NCI-H446 treated with DMSO at 0.1 percent for 48 hours (cell line): Measurements from ENCODE around the gene TLN1.

ENCODE experiments used
- DNase-seq: peaks from one replicate; lab custom pipeline; 2025; lab: John Stamatoyannopoulos, UW

Gene TLN1

DNA sequence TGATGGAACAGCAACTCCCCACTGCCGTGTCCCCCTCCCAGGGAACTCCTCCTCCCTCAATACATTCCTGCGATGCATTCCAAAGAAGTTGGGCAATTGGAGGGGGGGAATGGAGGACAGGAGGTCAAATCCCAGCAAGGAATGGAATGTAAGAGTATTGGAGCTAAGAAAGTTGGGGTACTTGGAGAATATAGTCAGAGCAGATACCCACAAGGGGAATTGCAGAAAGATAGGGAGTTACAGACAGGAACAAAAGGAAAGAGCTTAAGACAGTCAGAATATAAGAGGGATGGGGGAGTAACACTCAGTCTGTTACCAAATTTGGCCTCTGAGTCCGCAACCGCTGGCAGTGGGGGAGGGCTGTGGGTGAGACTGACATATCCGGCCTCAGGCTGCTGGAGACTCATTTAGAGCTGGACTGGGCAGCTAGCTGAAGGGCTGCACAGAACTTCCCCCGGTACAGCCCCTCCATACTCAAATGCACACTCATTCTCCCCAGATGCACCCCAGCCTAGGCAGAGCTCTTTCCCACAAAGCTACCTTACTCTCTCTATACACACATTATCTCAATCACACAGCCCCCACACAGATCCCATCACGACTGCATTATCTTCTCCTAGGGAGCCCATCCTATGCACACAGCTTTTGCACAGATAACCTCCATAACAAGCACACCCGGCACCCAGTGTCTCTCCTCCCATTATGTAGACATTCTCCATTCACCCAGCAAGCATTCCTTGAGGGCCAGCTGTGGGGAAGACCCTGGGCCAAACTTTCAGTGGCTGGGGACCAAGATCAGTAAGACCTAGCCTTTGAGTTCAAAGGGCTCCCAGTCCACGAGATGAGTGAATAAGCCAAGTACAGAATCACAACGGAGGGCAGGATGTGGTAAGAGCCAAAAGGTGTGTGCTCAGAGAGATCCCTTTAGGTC, 3.7 kb downstream of the TLN1 start:
- DNase-seq = no peak

DNA sequence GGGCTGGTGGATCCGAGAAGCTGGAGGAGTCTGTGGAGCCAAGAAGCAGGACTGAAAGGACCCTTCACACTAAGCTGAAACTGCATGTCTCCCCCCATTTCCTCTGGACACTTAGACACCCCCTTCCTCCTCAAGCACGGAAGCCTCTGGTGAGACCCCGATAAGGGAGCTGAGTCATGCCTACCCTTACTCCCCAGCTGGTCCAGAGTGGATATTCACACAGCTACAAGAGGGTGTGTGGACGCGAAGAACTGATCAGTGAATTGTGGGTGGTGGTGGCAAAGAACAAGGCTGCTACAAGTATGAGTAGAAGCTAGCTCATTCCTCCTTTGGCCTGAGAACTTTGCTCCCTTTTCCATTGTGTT, 4.3 kb downstream of the TLN1 start:
- DNase-seq = no peak

DNA sequence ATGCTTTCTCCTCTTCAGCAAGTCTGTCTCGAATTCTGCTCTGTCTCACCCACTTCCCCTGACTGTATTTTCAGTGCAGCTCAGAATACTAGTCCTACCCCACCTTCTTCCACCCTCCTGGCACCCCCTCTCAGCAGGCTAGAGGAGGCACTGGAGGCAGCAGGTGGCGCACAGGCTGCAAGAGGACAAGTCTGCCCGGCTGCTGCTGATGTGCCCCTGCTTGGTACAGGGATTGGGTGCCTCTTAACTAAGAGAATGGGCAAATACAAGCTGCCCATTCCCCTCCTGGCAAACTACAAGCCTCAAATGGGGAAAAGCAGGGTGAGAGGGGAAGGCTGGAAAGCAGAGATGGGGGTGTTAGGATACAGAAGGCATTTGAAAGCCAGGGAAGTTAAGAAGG, 5.1 kb downstream of the TLN1 start:
- DNase-seq = no peak

DNA sequence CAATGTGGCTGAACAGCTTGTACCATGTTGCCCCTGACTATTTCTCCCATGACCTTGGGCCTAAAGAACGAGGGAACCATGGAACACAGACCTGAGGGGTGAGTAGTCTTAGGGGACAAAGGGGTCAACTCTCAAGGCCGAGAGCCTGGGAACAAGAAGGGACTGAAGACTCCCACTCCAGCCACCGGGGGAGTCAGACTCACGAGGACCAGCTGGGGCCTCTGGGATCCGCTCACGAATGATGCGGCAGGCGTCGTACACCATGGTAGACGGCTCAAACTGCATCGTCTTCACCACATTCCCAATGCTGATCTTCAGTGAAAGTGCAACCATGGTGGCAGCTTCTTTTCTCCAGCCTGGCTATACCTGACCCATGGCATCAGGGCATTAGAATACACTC, 6.6 kb downstream of the TLN1 start:
- DNase-seq = no peak

DNA sequence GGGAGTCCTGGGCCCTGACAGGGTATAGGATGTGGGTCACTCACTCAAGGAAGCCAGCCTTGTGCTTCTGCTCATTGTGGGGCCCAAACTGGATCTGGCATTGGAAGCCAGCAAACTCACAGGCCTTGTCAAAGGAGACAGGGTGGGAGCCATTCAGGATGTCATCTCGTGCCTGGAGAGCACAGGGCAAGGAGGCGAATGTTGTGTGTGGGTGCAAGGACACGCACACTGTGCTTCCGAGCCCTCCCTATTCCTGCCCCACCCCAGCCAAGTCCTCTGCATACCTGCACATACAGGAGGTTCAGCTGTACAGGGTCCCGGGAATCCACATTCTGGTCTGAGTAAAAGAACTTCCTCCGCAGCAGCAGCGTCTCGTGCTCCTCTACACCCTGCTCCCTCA, 8.1 kb downstream of the TLN1 start:
- DNase-seq = no peak

DNA sequence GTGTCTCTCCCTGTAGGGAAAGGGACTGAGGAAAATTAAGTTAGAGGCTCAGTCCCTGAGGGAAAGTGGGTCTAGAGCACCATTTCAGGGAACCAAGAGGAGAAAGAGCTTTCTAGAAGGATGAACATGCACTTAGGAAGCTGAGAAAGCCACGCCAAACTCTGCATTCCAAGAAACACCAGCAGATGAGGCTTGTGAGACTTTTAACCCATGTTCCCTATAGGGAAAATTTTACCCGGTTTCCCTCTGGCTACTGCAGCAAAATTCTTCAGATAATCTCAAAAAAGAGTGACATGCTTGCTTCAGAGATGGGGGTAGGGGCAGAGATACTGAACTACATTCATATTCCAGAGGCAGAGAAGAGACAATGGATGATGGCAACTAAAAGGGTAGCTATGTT, 8.6 kb downstream of the TLN1 start:
- no peak for DNase-seq

DNA sequence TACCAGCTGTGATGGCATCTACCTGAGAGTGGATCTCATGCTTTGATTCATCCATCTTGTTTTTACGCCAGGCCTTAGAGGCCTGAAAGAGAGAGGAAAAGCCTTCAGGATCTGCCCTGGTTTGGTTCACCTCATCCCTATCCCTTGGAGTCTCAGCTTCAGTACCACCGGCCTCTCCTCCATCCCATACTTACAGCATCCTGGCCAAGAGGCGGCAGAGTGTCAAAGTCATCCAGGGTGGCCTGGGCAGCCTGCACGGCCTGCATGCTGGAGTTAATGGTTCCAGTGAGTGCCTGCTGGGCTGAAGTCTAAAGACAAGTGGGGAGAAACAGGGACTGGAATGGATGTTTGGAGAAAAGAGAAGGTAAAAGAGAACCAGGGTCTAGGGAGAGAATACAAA, 12.4 kb downstream of the TLN1 start:
- no peak for DNase-seq

DNA sequence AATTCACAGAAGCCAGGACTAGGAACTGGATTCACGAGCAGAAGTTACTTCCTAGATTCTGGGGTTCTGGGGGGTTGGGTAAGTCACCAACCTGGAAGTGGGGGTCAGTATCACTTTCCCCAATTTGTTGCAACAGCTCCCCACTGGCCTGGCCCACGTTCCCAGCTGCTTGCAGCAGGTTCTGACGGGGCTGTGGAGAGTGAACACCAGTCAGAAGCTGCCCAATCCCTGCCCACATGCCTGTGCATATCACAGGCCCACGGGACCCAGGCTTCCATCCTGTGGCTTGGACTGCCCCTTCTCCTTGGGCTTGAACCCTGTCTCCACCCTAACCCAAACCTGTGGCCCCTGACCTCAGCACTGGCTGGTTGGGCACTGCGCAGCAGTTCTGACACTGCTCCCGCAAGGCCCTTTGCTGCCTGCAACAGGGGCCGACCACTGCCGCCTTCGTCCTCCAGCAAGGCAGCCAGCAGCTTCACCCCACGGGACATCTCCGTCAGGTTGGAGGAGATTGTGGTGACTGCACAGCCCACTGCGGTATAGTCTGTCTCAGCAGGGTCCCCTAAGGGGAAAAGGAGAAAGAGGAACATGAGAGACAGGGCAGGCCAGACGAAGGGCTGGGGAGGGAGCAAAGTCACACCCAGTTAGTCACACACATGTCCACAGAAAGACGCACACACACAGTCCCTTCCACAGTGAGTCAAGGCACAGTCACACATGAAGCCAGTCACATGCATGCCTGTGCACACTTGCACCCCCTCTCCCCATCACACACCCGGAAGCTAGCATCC, 13.1 kb downstream of the TLN1 start:
- DNase-seq = no peak

DNA sequence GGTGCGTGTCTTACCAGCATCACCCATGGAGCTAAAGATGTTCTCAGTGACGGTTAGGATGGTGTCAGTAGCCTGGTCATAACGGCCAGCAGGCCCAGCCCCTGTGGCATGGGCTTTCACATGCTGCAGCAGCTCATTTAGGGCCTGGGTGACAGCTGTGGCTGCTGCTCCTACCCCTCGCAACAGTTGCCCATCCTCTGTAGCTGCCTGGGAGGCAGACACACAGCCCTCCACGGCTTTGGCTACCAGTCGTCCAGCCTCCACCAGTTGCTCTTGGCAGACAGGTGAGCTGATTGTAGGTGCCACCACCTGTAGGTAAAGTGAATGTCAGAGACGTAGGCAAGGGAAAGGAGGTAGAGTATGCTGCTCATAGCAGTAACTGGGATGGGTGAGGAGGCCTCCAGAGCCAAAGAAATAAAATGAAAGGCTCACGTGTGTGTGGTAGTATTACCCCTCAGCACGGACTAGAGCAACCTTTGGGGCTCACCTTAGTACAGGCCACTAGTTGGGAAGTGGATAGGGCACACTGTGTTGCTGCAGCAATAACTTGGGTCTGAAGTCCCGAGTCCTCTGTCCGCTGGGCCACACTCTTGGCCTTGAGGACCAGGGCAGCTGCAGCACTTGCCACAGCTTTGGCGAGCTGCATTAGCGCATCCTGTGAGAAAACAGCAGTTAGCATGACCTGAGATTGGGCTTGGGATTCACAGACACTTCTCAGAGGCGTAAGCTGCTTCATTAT, 14.7 kb downstream of the TLN1 start:
- no peak for DNase-seq

DNA sequence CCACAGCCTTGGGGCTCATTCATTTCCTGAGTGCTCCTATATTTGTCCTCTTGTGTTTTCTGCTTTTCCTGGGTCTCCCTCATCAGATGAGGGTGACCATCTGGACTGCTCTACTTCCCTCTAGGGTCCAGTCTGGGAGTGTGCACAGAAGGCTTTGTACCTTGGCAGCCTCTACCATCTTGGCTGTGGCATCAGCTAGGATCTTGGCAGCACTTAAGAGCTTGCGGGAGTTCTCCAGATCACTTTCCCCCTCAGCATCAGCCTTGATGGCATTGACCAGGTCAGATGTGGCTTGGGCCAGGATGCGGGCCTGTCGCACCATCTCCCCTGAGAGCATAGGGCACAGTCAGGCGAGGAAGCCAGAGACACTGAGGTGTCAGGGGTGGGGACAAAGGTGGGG, 15.8 kb downstream of the TLN1 start:
- no peak for DNase-seq

DNA sequence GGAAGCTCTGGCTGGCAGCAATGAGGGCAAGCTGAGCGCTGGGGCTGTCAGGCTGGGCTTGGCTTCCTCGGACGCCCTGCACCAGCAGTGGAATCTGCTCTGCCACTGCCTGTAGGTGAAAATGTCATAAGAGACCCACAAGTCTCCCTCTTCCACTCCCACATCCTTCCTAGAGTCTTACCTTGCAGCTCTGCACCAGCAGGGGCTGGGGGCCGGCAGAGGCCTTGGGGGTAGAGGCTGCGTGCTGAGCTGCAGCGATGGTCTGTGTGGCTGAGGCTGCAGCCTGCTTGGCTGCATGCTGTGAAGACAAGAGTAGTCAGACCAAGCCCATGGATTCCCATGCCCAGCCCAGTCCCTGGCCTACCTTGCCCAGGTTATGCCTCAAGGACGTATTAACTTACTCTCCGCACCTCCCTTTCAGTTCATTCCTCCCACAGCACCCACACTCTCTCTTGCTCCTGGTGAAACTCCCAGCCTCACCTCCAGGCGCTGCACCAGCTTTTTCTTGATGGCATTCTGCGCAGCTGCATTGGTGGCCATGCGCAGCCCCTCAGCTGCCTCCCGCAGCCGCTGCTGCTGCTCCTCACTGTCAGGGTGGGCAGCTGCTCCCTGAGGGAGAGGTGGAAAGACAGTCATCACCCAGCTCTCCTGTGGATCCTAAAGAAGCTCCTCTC, 17.3 kb downstream of the TLN1 start:
- no peak for DNase-seq

DNA sequence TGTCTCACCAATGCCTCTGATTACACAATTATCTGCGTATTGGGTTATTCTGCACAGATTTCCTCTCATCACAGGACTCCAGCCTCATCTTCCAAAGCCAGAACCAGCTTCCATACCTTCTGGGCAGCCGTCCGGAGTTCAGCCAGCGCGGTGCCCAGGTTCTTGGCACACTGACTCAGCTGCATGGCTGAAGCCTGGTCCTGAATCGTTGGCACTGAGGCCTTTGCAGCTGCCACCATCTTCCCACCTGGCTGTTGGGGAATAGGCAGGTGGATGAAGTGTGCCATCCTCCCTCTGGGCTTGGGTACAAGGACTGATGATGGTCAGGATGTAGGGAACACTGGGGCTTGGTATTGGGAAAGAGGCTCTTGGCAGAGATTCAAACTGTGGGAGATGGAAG, 17.9 kb downstream of the TLN1 start:
- DNase-seq = no peak

DNA sequence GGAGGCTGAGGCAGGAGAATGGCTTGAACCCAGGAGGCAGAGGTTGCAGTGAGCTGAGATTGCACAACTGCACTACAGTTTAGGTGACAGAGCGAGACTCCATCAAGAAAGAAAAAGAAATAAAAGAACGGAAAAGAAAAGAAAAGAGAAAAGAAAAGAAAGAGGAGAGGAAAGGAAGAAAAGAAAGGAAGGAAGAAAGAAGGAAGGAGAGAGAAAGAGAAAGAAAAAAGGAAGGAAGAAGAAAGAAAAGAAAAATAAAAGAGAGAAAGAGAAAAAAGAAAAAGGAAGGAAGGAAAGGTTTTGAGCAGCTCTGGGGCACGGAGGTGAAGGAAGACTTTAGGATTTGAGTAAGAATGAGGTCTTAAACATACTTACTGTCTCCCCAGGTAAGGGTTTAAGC, 18.4 kb downstream of the TLN1 start:
- DNase-seq = no peak

DNA sequence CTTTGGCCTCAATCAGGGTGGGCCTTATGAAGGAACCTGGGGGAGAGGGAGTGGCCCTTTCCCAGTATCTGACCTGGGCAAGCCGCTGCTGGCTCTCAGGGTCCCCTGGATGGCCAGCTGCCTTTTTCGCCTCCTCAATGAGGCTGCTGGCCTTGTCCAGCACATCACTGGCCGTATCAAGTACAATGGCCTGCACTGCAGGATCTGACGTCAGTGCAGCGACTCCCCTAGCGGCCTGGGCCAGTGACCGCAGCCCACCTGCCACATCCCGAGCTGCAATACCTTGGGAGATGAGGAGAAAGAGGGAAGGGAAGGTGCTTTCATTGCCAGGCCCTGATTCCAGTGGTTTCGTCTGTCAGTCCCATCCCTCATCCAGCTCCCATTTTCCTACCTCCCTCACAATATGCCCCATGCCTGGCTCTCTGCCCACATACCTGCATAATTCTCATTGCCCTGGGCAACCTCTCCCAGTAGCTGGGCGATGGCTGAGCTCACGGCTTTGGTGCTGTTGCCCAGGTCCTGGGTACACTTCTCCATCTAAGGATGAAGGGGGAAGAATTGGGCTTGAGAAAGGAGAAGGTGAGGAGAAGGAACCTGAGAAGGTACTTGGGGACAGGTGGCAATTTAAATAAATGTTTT, 19.1 kb downstream of the TLN1 start:
- no peak for DNase-seq

DNA sequence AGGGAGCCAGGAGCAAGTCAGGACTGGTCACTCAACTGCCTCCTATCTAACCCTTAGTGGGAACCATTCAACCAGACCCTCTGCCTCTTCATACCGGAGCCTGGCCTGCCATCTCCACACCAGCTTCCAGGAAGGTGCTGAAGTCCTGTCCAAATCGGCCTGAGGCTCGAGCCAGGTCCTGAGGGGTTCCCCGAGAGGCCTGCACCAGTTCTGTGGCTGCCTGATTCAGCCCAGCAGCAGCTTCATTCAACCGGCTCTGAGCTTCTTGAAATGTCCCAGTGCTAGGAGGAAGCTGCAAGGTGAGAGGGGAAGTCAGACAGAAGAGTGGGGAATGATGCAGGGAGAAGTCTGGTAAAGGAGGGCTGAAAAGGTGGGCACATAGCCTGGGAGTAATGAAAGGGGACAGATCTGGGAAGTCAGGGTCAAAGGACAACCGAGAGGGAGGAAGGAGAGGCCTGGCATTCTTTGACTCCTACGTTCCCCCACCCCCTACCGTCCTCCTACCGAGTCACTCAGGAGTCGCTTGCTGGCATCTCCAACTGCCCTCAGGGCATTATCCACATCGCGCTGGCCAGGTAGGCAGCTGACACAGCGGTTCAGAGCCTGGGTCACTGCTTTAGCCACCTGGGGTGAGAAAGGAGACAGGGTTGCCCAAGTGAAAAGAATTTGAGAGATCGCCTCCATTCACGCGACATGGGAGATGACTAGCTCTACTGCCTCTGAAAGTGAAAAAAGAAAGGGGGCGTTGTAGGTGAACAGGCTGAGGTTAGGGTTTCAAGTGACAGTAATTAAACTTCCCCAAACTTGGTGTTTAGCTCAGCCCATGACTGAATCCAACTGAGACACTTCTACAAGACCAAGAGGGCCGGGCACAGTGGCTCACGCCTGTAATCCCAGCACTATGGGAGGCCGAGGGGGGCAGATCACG, 20.2 kb downstream of the TLN1 start:
- no peak for DNase-seq

DNA sequence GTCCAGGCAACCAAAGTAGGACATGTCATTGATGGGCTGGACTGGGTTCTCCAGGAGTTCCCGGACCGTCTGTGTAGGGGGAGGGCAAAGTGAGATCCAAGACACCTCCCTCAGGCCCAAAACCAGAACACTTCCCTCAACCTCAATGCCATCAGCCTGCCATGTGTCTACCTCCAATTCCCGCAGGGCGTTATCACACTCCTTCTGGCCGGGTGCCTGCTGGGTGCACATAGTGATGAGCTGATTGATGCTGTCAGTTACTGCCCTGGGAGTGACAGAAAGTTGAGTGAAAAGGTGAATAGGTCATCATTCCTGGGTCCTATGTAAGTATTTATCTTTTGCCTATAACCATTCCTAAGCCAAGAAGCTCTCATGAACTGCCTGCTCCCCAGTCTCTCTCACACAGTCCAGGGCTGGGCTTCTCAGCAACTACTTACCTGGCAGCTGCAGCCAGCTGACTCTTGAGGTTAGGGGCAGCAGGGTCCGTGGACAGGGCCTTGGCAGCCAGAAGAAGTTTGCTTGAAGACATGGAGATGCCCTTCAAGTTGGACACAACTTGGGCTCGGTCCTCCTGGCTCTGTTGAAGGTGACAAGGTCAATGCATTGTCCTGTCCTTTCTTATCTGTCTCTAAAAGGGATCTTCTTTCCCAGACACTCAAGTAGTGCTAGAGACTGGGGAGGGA, 21.0 kb downstream of the TLN1 start:
- no peak for DNase-seq

DNA sequence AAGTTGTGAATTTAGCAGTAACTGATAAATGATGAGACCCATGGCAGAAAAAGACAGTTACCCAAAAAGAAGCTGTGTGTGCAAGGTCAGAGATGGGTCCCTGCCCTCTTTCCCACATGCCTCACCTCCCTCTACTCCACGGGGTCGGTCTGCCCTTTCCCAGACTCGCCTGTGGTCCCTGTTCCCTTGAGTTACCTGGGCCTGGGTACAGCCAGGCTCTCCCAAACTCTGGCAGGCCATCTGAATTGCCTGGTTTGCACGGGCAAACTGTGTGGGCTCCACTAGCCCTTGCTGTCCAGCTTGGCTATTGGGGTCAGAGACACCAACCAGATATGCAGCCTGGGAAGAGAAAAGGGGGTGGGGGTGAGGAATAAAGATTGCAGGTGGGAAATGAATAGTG, 23.8 kb downstream of the TLN1 start:
- no peak for DNase-seq

DNA sequence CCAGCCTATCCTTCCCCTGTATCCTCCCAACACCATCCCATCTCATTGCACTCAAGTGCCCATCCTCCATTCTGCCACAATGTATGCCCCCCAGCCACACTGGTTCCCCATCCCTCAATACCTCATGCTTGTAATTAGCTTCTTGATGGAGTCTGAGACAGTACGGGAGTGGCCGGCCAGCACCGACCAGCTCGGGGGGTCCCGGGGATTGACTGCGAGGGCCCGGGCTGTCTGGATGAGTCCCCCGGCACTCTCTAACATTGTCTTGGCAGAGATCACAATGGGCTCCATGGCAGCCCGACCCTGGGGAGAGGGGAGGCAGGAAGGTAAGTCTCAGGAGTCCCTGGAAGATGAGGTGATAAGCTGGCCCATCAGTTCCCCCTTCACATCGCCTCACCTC, 25.0 kb downstream of the TLN1 start:
- DNase-seq = no peak

DNA sequence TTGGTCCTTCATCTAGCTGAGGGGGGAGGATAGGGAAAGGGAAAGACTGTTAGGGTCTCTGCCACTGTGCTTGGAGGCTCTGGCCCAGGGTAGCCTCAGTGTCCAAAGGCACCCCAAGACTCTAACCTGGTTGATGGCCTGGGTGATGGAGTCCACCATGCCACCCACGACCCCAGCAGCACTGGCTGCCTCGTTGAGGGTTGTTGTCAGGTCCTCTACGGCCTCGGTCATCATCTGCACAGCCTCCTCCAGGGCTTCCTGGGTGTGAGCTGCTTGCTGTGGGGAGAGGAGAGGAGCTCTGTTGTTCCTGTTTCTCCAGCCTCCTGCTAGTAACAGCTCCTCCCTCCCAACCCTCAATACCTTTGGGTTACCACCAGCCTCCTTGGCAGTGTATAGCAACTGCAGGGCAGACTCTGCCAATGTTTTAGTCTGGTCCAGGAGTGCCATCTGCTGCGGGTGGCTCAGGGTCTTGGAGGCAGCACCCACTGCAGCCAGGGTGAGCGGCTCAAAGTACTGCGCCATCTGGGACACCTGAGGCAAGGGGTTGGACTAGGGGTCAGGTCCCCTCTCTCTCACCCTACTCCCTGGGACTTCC, 26.1 kb downstream of the TLN1 start:
- DNase-seq = no peak

DNA sequence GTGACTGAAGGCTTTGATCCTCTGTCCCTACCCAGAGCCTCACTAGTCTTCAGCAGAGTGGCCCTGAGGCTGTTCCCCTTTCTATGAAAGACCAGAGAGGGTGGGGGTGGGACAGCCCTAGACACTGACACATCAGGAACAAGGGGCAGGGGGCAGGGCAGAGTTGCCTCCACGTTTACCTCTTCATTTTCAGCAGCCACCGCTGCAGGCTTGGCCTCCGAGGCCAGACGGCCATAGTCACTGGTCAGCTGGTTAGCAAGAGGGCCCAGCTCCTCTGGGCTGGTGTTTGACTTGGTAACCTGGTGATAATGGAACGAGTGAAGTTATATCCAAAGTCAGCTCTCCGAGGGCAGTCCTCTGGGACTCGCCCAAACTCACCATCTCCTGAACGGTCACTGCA, 26.6 kb downstream of the TLN1 start:
- DNase-seq = no peak
